Kidney (tissue), 14 donors: Measurements from ENCODE around the gene ASB16. TPM values are rescaled to one million over a fixed set of nuclear protein-coding genes. Genes with fewer than 3 reads are reported as not detected.
"Not testable (repeated sequence)": the region's sequence is repeated elsewhere in the genome, so short reads cannot be mapped to it uniquely, and the experiment has no call there.

Source experiments
- DNase-seq, 5 donors: peaks; one replicate each; pipeline ENCODE4 v3.0.0-alpha.2; 2013 to 2020
- FAIRE-seq: peaks from 2 replicates; lab custom pipeline; 2012; peaks lifted over from hg19 to GRCh38; lab: Jason Lieb, UNC
- H3K27ac ChIP-seq, 2 donors: one replicate each; pipeline ENCODE4 v1.7.0; 2013; ENCODE audit warnings: low read depth in 2 of 2, low read length in 2 of 2, inconsistent platforms in 1 of 2
- H3K27me3 ChIP-seq: one replicate; pipeline ENCODE4 v1.7.1; 2013; ENCODE audit warnings: low read length, inconsistent platforms; ENCODE audit not compliant: control insufficient read depth, insufficient read depth
- H3K36me3 ChIP-seq, 3 donors: one replicate each; pipeline versions ENCODE4 v1.7.0 to v1.7.1; 2013; ENCODE audit warnings: low read length in 3 of 3, control low read depth in 1 of 3, inconsistent platforms in 1 of 3; ENCODE audit not compliant: insufficient read depth in 3 of 3, control insufficient read depth in 2 of 3
- H3K4me1 ChIP-seq, 3 donors: one replicate each; pipeline versions ENCODE4 v1.7.0 to v1.7.1; 2013; ENCODE audit warnings: low read length in 3 of 3, inconsistent platforms in 1 of 3, low read depth in 1 of 3; ENCODE audit not compliant: control insufficient read depth in 2 of 3, insufficient read depth in 2 of 3
- H3K4me3 ChIP-seq, 3 donors: one replicate each; pipeline versions ENCODE4 v1.7.0 to v1.8.1; 2013; ENCODE audit warnings: low read length in 3 of 3, control low read depth in 1 of 3, inconsistent platforms in 1 of 3
- H3K9ac ChIP-seq, 3 donors: one replicate each; pipeline versions ENCODE4 v1.7.0 to v1.7.1; 2013; ENCODE audit warnings: low read length in 3 of 3, control low read depth in 1 of 3, inconsistent platforms in 1 of 3
- H3K9me3 ChIP-seq, 3 donors: one replicate each; pipeline versions ENCODE4 v1.7.0 to v1.7.1; 2013; ENCODE audit warnings: low read length in 3 of 3, control low read depth in 1 of 3, inconsistent platforms in 1 of 3; ENCODE audit not compliant: control insufficient read depth in 2 of 3, insufficient read depth in 1 of 3
- intact Hi-C: fragments of 100-400 bp; cut with DNase I; formaldehyde crosslinking; loops from one replicate; pipeline ENCODE4 v1.11.1; 2022
- polyA plus RNA-seq: library from polyadenylated mRNA; stranded (reverse); fragments of 350-450 nt; fragmentation: Illumina TruSeq; extraction: RNeasy Lipid Tissue Mini Kit (QIAGEN cat#74804); gene quantifications from one replicate; pipeline ENCODE4 v1.2.3, GENCODE V29; 2014; ENCODE audit warnings: low read depth, low replicate concordance; ENCODE audit not compliant: insufficient read depth
- total RNA-seq: library from RNA; stranded (reverse); fragmentation: NEBNext Ultra II Directional; extraction: Animal tissue kit (Norgen Biotek cat#: 25700); gene quantifications from one replicate; pipeline ENCODE4 v1.2.1, GENCODE V29; 2021
- TF ChIP-seq, protein P1 (sequence below): IDR thresholded peaks from 3 replicates; pipeline ENCODE4 v1.5.1; 2012; ENCODE audit warnings: mild to moderate bottlenecking, moderate library complexity, borderline replicate concordance; ENCODE audit not compliant: insufficient read depth; ENCODE audit errors: extremely low read depth
- donor health status: control.
- donor health status: control.
- donor health status: control.
- donor health status: control.
- donor health status: control.
- donor health status: DM: yes; HTN: yes; CAD: no.
- donor health status: Normal renal cell carcinoma (clear cell type).

Gene ASB16
- total and polyA plus RNA-seq, 2 donors from 2014 or later, result 0.25 to 0.90 TPM

DNA sequence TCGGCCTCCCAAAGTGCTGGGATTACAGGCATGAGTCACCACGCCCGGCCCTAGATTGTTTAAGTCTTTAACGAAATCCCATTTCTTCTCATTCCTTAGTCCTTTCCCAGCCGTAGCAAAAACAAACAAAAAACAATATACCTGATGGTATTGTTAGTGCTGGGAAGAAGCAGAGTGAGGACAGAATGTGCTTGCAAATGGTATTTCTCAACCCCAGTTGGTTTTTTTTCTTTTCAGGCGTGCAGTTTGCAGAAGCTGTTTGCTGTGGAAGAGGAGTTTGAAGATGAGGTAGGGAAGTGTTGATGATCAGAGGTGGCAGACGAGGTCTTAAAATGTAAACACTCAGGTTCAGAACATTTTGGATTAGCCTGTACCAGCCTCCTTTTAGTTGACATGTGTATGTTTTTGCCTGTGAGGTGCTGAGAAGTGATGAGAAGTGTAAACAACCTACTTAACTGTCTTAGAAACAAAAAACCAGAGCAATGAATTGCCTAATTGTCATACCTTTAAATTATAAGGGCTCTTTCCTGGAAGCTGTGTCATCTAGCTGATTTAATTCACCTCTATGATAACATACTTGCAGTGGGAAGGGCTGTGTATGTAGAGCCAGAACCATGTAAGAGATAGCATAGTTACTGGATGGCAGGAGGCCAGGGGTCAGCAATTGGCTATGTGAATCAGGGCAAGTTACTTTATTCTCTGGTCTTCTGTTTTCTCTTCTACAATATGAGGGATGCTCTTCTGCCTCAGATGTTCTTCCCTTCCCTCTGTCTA lies 25.4 kb upstream of the ASB16 start:
- Histone ChIP-seq H3K36me3 (no peaks in the 10 kb centered on the region), H3K4me1 (peaks cover 0 to 2% (median 0%) of the 10 kb centered on the region in 3 donors), H3K9ac (no peak overlapping the region), H3K27ac (no peak overlapping the region), H3K27me3 (no peaks in the 10 kb centered on the region), H3K4me3 (no peak overlapping the region), H3K9me3 (no peaks in the 10 kb centered on the region)
- FAIRE-seq (no peak), DNase-seq (no peak)
- intact Hi-C loops, result no loop called here
- TF ChIP-seq, protein P1, sequence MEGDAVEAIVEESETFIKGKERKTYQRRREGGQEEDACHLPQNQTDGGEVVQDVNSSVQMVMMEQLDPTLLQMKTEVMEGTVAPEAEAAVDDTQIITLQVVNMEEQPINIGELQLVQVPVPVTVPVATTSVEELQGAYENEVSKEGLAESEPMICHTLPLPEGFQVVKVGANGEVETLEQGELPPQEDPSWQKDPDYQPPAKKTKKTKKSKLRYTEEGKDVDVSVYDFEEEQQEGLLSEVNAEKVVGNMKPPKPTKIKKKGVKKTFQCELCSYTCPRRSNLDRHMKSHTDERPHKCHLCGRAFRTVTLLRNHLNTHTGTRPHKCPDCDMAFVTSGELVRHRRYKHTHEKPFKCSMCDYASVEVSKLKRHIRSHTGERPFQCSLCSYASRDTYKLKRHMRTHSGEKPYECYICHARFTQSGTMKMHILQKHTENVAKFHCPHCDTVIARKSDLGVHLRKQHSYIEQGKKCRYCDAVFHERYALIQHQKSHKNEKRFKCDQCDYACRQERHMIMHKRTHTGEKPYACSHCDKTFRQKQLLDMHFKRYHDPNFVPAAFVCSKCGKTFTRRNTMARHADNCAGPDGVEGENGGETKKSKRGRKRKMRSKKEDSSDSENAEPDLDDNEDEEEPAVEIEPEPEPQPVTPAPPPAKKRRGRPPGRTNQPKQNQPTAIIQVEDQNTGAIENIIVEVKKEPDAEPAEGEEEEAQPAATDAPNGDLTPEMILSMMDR, result no peak

DNA sequence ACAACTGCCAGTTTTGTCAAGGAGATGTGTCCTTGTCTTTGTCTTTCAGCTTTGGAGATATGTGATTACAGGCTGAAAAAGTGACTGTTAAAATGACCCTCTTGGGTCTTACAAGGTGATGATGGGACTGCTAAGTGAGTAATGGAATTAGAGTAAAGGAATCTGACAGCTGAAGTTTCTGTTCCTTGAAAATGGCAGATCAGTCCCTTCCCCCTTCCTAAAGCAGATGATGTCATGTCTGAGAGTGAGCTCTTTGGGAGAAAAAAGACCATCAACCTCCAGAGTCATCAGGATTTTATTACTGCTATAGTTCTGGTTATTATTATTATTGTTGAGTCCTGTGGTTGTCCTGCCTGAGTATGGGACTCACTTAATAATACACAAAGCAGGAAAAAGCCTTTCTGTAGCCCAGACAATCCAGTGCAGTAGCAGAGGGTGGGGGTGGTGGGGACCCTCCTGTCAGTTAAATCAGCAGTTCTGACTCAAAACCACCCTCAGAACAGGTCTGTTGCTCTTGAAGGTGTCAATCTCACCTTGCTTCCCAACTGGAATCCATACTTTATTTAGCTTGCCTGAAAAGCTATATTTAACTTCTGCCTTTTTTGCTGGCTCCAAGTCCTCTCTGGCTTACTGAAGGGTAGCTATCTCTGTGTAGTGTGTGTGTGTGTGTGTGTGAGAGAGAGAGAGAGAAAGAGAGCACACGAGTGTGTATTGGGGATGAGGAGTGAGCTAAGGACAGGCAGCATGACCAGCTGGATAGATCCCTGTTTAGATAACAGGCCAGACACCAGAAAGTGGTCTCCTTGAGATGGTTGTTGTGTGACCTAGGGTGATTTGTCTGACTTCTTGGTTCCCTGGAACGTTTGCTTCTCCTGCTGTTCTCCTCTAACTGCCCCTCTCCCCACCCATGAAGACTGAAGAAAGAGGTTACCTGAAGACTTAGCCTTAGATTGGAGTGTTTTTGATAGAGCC lies 23.8 kb upstream of the ASB16 start:
- FAIRE-seq, result no peak

DNA sequence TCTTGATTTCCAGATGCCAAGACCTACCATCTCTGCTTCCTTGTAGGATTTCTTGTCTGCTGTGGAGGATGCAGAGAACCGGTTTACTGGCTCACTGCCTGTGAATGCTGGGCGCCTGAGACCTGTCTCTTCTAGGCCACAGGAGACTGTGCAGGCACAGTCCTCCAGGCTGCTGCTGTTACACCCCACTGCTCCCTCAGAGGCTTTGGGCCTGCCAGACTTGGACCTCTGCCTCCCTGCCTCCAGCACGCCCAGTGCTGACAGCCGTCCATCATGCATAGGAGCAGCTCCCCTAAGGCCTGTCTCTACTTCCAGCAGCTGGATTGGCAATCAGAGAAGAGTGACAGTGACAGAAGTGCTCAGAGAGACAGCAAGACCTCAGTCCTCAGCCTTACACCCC lies 22.7 kb upstream of the ASB16 start:
- intact Hi-C loops, result no loop called here
- Histone ChIP-seq H3K4me3 (no peak overlapping the region), H3K9me3 (no peaks in the 10 kb centered on the region), H3K27ac (no peak overlapping the region), H3K27me3 (no peaks in the 10 kb centered on the region), H3K4me1 (no peaks in the 10 kb centered on the region), H3K9ac (no peak overlapping the region), H3K36me3 (no peaks in the 10 kb centered on the region)
- no peak for FAIRE-seq
- no peak for DNase-seq
- TF ChIP-seq, protein P1, result no peak

More for the DNA sequence above, 23.8 kb upstream of the ASB16 start:
- H3K9ac ChIP-seq, result no peak overlapping the region
- H3K4me3 ChIP-seq, result no peak overlapping the region
- no peak for DNase-seq
- H3K9me3 ChIP-seq, result no peaks in the 10 kb centered on the region
- intact Hi-C loops, result no loop called here
- no peak overlapping the region for H3K27ac ChIP-seq
- H3K36me3 ChIP-seq, result no peaks in the 10 kb centered on the region
- H3K4me1 ChIP-seq, result no peaks in the 10 kb centered on the region
- H3K27me3 ChIP-seq, result no peaks in the 10 kb centered on the region
- TF ChIP-seq, protein P1, result no peak

DNA sequence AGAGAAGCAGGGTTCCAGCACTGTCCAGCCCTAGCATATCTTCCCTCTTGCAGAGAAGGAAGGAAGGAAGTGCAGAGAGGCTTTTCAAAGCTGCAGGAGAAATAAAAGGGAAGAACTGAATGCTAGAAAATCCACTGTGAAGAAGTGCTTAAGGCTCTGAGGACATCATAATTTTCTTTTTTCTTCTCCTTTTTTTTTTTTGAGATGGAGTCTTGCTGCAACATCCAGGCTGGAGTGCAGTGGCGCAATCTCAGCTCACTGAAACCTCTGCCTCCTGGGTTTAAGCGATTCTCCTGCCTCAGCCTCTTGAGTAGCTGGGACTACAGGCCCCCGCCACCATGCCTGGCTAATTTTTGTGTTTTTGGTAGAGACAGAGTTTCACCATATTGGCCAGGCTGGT lies 21.4 kb upstream of the ASB16 start:
- H3K27ac ChIP-seq, H3K27me3 ChIP-seq, H3K4me1 ChIP-seq, FAIRE-seq, DNase-seq, H3K36me3 ChIP-seq, H3K9me3 ChIP-seq, H3K4me3 ChIP-seq, H3K9ac ChIP-seq, intact Hi-C loops: not testable (repeated sequence)
